H9 (cell line): ENCODE measurements around the gene GPR137. TPM values are rescaled to one million over a fixed set of nuclear protein-coding genes. Genes with fewer than 3 reads are reported as not detected.

Experiments
- DNase-seq: peaks from one replicate; pipeline ENCODE4 v3.0.0-alpha.2; 2017
- H2AFZ ChIP-seq: one replicate; pipeline ENCODE4 v1.6.1; 2013; ENCODE audit warnings: mild to moderate bottlenecking, low read length, control low read depth, moderate library complexity
- H2AK5ac ChIP-seq: 2 replicates; pipeline ENCODE4 v1.6.1; 2013; ENCODE audit warnings: low read length, control low read depth, mixed read lengths; ENCODE audit not compliant: insufficient read length
- H2BK120ac ChIP-seq: one replicate; pipeline ENCODE4 v1.6.1; 2013; ENCODE audit warnings: low read depth, mild to moderate bottlenecking, low read length, control low read depth, inconsistent platforms; ENCODE audit not compliant: poor library complexity, severe bottlenecking
- H2BK12ac ChIP-seq: 2 replicates; pipeline ENCODE4 v1.6.1; 2013; ENCODE audit warnings: low read length, control low read depth, mixed read lengths, low read depth; ENCODE audit not compliant: insufficient read length
- H2BK15ac ChIP-seq: 2 replicates; pipeline ENCODE4 v1.6.1; 2013; ENCODE audit warnings: low read depth, low read length, control low read depth
- H2BK20ac ChIP-seq: one replicate; pipeline ENCODE4 v1.6.1; 2013; ENCODE audit warnings: low read depth, mild to moderate bottlenecking, low read length, control low read depth, inconsistent platforms; ENCODE audit not compliant: poor library complexity, severe bottlenecking
- H2BK5ac ChIP-seq: 2 replicates; pipeline ENCODE4 v1.6.1; 2013; ENCODE audit warnings: low read length, control low read depth, mixed read lengths; ENCODE audit not compliant: insufficient read length
- H3K14ac ChIP-seq: 2 replicates; pipeline ENCODE4 v1.6.1; 2013; ENCODE audit warnings: low read length, control low read depth; ENCODE audit not compliant: insufficient read depth
- H3K18ac ChIP-seq: 2 replicates; pipeline ENCODE4 v1.6.1; 2013; ENCODE audit warnings: low read depth, mild to moderate bottlenecking, mixed read lengths, low read length, control low read depth; ENCODE audit not compliant: insufficient read length
- H3K23ac ChIP-seq: 2 replicates; pipeline ENCODE4 v1.6.1; 2013; ENCODE audit warnings: low read length, control low read depth, mixed read lengths, low read depth; ENCODE audit not compliant: insufficient read length
- H3K23me2 ChIP-seq: 2 replicates; pipeline ENCODE4 v1.6.1; 2013; ENCODE audit warnings: low read depth, mild to moderate bottlenecking, mixed read lengths, low read length, control low read depth; ENCODE audit not compliant: insufficient read length, poor library complexity, severe bottlenecking
- H3K27ac ChIP-seq: 2 replicates; pipeline ENCODE4 v1.5.1; 2013; ENCODE audit warnings: low read length, control low read depth, mixed read lengths, low read depth; ENCODE audit not compliant: insufficient read length
- H3K27me3 ChIP-seq: 2 replicates; pipeline ENCODE4 v1.6.1; 2013; ENCODE audit warnings: low read length, control low read depth, inconsistent platforms; ENCODE audit not compliant: insufficient read depth
- H3K4ac ChIP-seq: 2 replicates; pipeline ENCODE4 v1.6.1; 2013; ENCODE audit warnings: low read depth, mild to moderate bottlenecking, control low read depth, inconsistent platforms, low read length, moderate library complexity
- H3K4me1 ChIP-seq: 2 replicates; pipeline ENCODE4 v1.6.1; 2013; ENCODE audit warnings: low read length, control low read depth, inconsistent platforms; ENCODE audit not compliant: insufficient read depth
- H3K4me2 ChIP-seq: 2 replicates; pipeline ENCODE4 v1.6.1; 2013; ENCODE audit warnings: low read length, control low read depth, mixed read lengths; ENCODE audit not compliant: insufficient read length, insufficient read depth
- H3K56ac ChIP-seq: 2 replicates; pipeline ENCODE4 v1.6.1; 2013; ENCODE audit warnings: low read depth, mild to moderate bottlenecking, mixed read lengths, low read length, control low read depth; ENCODE audit not compliant: insufficient read length
- H3K79me1 ChIP-seq: 2 replicates; pipeline ENCODE4 v1.6.1; 2013; ENCODE audit warnings: low read depth, mild to moderate bottlenecking, moderate library complexity, low read length, control low read depth, inconsistent platforms; ENCODE audit not compliant: insufficient read depth, poor library complexity, severe bottlenecking
- H3K79me2 ChIP-seq: 2 replicates; pipeline ENCODE4 v1.6.1; 2013; ENCODE audit warnings: low read length, control low read depth, inconsistent platforms; ENCODE audit not compliant: insufficient read depth
- H3K9ac ChIP-seq: 2 replicates; pipeline ENCODE4 v1.6.1; 2013; ENCODE audit warnings: low read length, control low read depth, mixed read lengths; ENCODE audit not compliant: insufficient read length; ENCODE audit errors: extremely low read depth
- H3K9me3 ChIP-seq: one replicate; pipeline ENCODE4 v1.6.1; 2013; ENCODE audit warnings: low read depth, low read length, inconsistent platforms; ENCODE audit not compliant: control insufficient read depth
- H3T11ph ChIP-seq: one replicate; pipeline ENCODE4 v1.6.1; 2013; ENCODE audit warnings: mild to moderate bottlenecking, low read length, control low read depth, inconsistent platforms
- H4K20me1 ChIP-seq: one replicate; pipeline ENCODE4 v1.6.1; 2013; ENCODE audit not compliant: control insufficient read depth, insufficient read length, insufficient read depth
- H4K5ac ChIP-seq: 2 replicates; pipeline ENCODE4 v1.6.1; 2013; ENCODE audit warnings: low read depth, mild to moderate bottlenecking, mixed read lengths, low read length, control low read depth; ENCODE audit not compliant: insufficient read length
- H4K8ac ChIP-seq: replicated peaks from 2 replicates; pipeline ENCODE4 v1.6.1; 2013; ENCODE audit warnings: low read length, control low read depth, mixed read lengths, low read depth; ENCODE audit not compliant: insufficient read length
- H4K91ac ChIP-seq: 2 replicates; pipeline ENCODE4 v1.6.1; 2013; ENCODE audit warnings: low read depth, mild to moderate bottlenecking, moderate library complexity, mixed read lengths, low read length, control low read depth; ENCODE audit not compliant: insufficient read length
- H3K27ac Mint-ChIP-seq, 3 experiments: 2 replicates in 2 of 3; 3 replicates in 1 of 3; pipeline ENCODE4 v1.8.0; 2020 to 2021; ENCODE audit warnings: mixed read lengths in 3 of 3, mild to moderate bottlenecking in 1 of 3, moderate library complexity in 1 of 3
- H3K27me3 Mint-ChIP-seq: 2 replicates; pipeline ENCODE4 v1.8.0; 2021; ENCODE audit warnings: low read depth, mild to moderate bottlenecking, moderate library complexity, mixed read lengths
- H3K36me3 Mint-ChIP-seq, 3 experiments: 2 replicates in 2 of 3; 3 replicates in 1 of 3; pipeline ENCODE4 v1.8.0; 2020 to 2021; ENCODE audit warnings: low read depth in 3 of 3, mixed read lengths in 3 of 3; ENCODE audit not compliant: insufficient read depth in 1 of 3
- H3K4me1 Mint-ChIP-seq, 2 experiments: 2 replicates each; pipeline ENCODE4 v1.8.0; 2020; ENCODE audit warnings: mixed read lengths in 2 of 2
- H3K4me3 Mint-ChIP-seq, 2 experiments: 2 replicates in 1 of 2; 3 replicates in 1 of 2; pipeline ENCODE4 v1.8.0; 2020 to 2021; ENCODE audit warnings: mild to moderate bottlenecking in 2 of 2, mixed read lengths in 2 of 2, moderate library complexity in 1 of 2
- H3K9me3 Mint-ChIP-seq, 2 experiments: 2 replicates in 1 of 2; 3 replicates in 1 of 2; pipeline ENCODE4 v1.8.0; 2020; ENCODE audit warnings: mild to moderate bottlenecking in 2 of 2, mixed read lengths in 2 of 2, moderate library complexity in 1 of 2
- CTCF ChIP-seq: fragments of 200-600 bp; sonication (generic); conservative IDR thresholded peaks from 3 replicates; pipeline ENCODE4 v1.8.0; 2021; ENCODE audit warnings: antibody characterized with exemption, mild to moderate bottlenecking
- WGBS: extraction: QIAGEN DNeasy Blood & Tissue Kit; methylation state at CpG from one replicate; pipeline ENCODE4 v1.1.7; 2013; ENCODE audit warnings: missing lambda C conversion rate, low lambda C conversion rate, mixed read lengths; ENCODE audit not compliant: insufficient read length; ENCODE audit errors: extremely low coverage; 5-methylcytosine and 5-hydroxymethylcytosine counted together
- total RNA-seq: library from RNA; stranded (reverse); gene quantifications from 2 replicates; pipeline ENCODE4 v1.2.1, GENCODE V29; 2021

Gene GPR137
- total RNA-seq, 1 experiment from 2014 or later: 39.6 TPM

DNA sequence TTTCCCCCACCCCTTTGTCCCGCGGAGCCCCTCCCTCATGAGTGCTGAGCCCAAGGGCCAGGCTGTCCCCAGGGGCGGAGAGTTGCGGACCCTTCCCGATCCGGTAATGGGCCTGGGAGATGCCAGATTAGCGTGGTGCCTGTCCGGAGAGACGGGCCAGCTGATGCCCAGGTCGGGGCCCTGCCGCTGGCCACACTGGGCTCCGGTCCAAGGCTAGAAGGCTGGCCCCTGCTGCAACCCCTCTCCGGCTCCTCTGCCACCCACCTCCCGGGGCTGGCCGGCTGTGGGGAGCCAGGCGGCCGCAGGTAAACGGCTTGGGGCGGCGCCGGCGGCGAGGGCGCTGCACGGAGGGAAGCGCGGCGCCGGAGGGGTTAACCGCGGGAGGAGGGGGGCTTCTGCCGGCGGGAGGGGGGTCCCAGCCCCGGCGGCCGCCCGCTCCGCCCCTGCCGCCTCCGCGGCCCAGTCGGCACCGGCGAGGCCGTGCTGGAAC is 5.7 kb downstream of the GPR137 start, which contains the start of gene KCNK4:
Gene KCNK4, plus strand, starts transcription at position 41 of the 490 bp plus-strand sequence. CDS start 1,717 bp downstream, outside the sequence.
- peaks cover 3% of the 10 kb centered on the region for H3K23me2 ChIP-seq
- H2BK15ac ChIP-seq: no peak within 1 kb of the TSS
- H2BK5ac ChIP-seq: no peak within 1 kb of the TSS
- H2BK12ac ChIP-seq: no peak within 1 kb of the TSS
- H3K4me2 ChIP-seq: peak within 1 kb of the TSS; percentile 58
- H3K4me1 ChIP-seq: no peaks in the 10 kb centered on the region
- H3K9me3 ChIP-seq: no peaks in the 10 kb centered on the region
- H3K27ac ChIP-seq: no peak within 1 kb of the TSS
- H3K56ac ChIP-seq: no peak within 1 kb of the TSS
- H2BK20ac ChIP-seq: no peak within 1 kb of the TSS
- no peak within 1 kb of the TSS for H3K18ac ChIP-seq
- no peaks in the 10 kb centered on the region for H3K79me1 ChIP-seq
- H3K9ac ChIP-seq: no peak within 1 kb of the TSS
- no peak within 1 kb of the TSS for H2AK5ac ChIP-seq
- no CpG with 5 or more reads among the region's 45 CpGs for WGBS
- H4K91ac ChIP-seq: no peak within 1 kb of the TSS
- TF ChIP-seq CTCF: no peak
- no peak within 1 kb of the TSS for H3T11ph ChIP-seq
- Mint-ChIP-seq H3K36me3 (peaks cover 0 to 2% (median 0%) of the 10 kb centered on the region in 3 experiments; a peak in 3 of 7 replicates), H3K27me3 (peaks cover 75% of the 10 kb centered on the region), H3K4me3 (peak within 1 kb of the TSS; percentile 36 to 78), H3K27ac (no peak within 1 kb of the TSS), H3K9me3 (no peaks in the 10 kb centered on the region; a peak in 2 of 5 replicates), H3K4me1 (peaks cover 10 to 11% of the 10 kb centered on the region in 2 experiments)
- H3K4ac ChIP-seq: no peak within 1 kb of the TSS
- H3K14ac ChIP-seq: no peak within 1 kb of the TSS; the same call in 1 of the 2 replicates
- DNase-seq: no peak
- no peak within 1 kb of the TSS for H3K23ac ChIP-seq
- H4K8ac ChIP-seq: no peak within 1 kb of the TSS
- peaks cover 57% of the 10 kb centered on the region for H3K27me3 ChIP-seq
- H2BK120ac ChIP-seq: no peak within 1 kb of the TSS
- H4K20me1 ChIP-seq: no peaks in the 10 kb centered on the region
- H3K79me2 ChIP-seq: no peaks in the 10 kb centered on the region
- H2AFZ ChIP-seq: no peak within 1 kb of the TSS
- H4K5ac ChIP-seq: no peak within 1 kb of the TSS
